ENCODE data around the gene OSBPL3.

GRCh38 chr7:24778543-24779282 is 201.3 kb downstream of the OSBPL3 start:
- TF ChIP-seq POLR2A (IDR thresholded peaks at IDR 0.05; ENCODE audit: borderline replicate concordance, extremely low read depth, insufficient read depth, insufficient read length) (no peak), CTCF (IDR thresholded peaks at IDR 0.05 in 2 of 3, conservative IDR thresholded peaks at IDR 0.05 in 1 of 3; ENCODE audit: borderline replicate concordance in 1 of 3, insufficient read depth in 1 of 3, low read depth in 2 of 3, low read length in 2 of 3) (no peak), RAD21 (IDR thresholded peaks at IDR 0.05; ENCODE audit: low read depth) (no peak)

Data from HCT116 (cell line).